Ovary (tissue), 9 donors: ENCODE measurements around the gene LIN28B. TPM values are rescaled to one million over a fixed set of nuclear protein-coding genes. Genes with fewer than 3 reads are reported as not detected.

Experiments used
- DNase-seq, 5 donors: peaks; one replicate each; pipeline ENCODE4 v3.0.0-alpha.2; 2019 to 2020
- H3K27ac ChIP-seq, 2 donors: fragments of 200-600 bp; one replicate each; pipeline versions ENCODE4 v1.5.1 to v1.8.0; 2019 to 2022
- H3K27me3 ChIP-seq: fragments of 200-600 bp; one replicate; pipeline ENCODE4 v1.8.0; 2022
- H3K36me3 ChIP-seq: fragments of 200-600 bp; sonication (generic); one replicate; pipeline ENCODE4 v1.5.1; 2019
- H3K4me1 ChIP-seq: one replicate; pipeline ENCODE4 v1.8.1; 2013; ENCODE audit warnings: mild to moderate bottlenecking, moderate library complexity; ENCODE audit not compliant: insufficient read depth
- H3K4me3 ChIP-seq: fragments of 200-600 bp; sonication (generic); one replicate; pipeline ENCODE4 v1.5.1; 2017
- H3K9me3 ChIP-seq, 2 donors: fragments of 200-600 bp in 1 of 2; sonication (generic) in 1 of 2; one replicate each; pipeline versions ENCODE4 v1.5.1 to v1.8.1; 2013 to 2019; ENCODE audit warnings: mild to moderate bottlenecking in 1 of 2, moderate library complexity in 1 of 2
- CTCF ChIP-seq, 3 donors: fragments of 450-650 bp in 2 of 3; fragments of 200-600 bp in 1 of 3; IDR thresholded peaks; one replicate each; pipeline versions ENCODE4 v1.5.1 to v1.8.0; 2016 to 2022; ENCODE audit warnings: antibody characterized with exemption in 3 of 3, mild to moderate bottlenecking in 1 of 3
- EP300 ChIP-seq: sonication (generic); formaldehyde crosslinking; IDR thresholded peaks from one replicate; pipeline ENCODE4 v1.6.1; 2017; ENCODE audit warnings: antibody characterized with exemption
- POLR2A ChIP-seq: fragments of 450-650 bp; IDR thresholded peaks from one replicate; pipeline ENCODE4 v1.6.1; 2017; ENCODE audit warnings: antibody characterized with exemption, mild to moderate bottlenecking, moderate library complexity
- WGBS, 3 donors: extraction: QIAGEN DNeasy Blood & Tissue Kit in 1 of 3; methylation state at CpG; one replicate each; pipeline versions ENCODE4 v1.1.5 to v1.1.7; 2013 to 2017; 5-methylcytosine and 5-hydroxymethylcytosine counted together
- intact Hi-C, 4 donors: fragments of 100-400 bp; cut with DNase I; formaldehyde crosslinking; loops; one replicate each; pipeline versions ENCODE4 v1.11.0 to v1.15.1; 2022 to 2023
- polyA plus RNA-seq, 2 donors: library from polyadenylated mRNA; stranded (reverse); fragments of 200-250 nt in 1 of 2; fragments of 350-450 nt in 1 of 2; fragmentation: Illumina TruSeq in 1 of 2; extraction: RNeasy Lipid Tissue Mini Kit (QIAGEN cat#74804) in 1 of 2; gene quantifications; one replicate each; pipeline ENCODE4 v1.2.3, GENCODE V29; 2013 to 2014
- total RNA-seq, 7 donors: library from RNA; depleted of rRNA in 2 of 7; stranded (reverse); fragments of >200 nt in 2 of 7; fragmentation: NEBNext Ultra II Directional in 3 of 7; extraction: Animal tissue kit (Norgen Biotek cat#: 25700) in 3 of 7; gene quantifications; one replicate each; pipeline versions ENCODE4 v1.1.0 to v1.2.4, GENCODE V29; 2016 to 2023
- donor health status: DM: no; HTN: no; CAD: no; lungs with moderate emphysema.
- donor health status: DM: no; HTN: no; CAD: no.
- donor health status: Bipolar disorder and iron deficiency.
- donor health status: DM: yes; HTN: yes; CAD: no.
- donor health status: DM: no; HTN: no; CAD: no.
- donor health status: DM: yes; HTN: yes; CAD: no.

LIN28B gene
- total and polyA plus RNA-seq, 9 donors, result 0.15 TPM; not detected in 8

DNA sequence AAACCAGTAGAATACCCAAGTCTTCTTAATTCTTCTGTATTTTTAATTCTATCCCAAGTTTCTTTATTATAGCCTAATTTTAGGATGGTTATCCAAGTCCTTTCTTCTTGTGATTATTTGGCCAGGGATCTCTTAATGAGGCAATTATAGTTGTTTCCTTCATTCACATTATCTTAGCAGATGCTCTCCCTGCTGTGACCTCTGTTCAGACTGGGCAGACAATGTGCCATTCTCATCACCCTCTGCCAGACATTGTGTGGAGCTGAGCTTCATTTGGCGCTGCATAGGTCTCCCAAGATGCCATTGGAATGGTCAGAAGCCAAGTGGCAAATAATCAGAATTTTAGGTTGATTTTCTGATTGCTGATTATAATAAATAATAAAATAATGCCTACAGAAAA lies 79.4 kb downstream of the LIN28B start:
- Histone ChIP-seq H3K9me3 (no peaks in the 10 kb centered on the region), H3K4me1 (no peaks in the 10 kb centered on the region), H3K27me3 (no peaks in the 10 kb centered on the region), H3K27ac (no peak overlapping the region), H3K4me3 (no peak overlapping the region), H3K36me3 (no peaks in the 10 kb centered on the region)
- DNase-seq, result no peak
- intact Hi-C loops, result no loop called here
- 94 to 96% (median 96%) methylated on average over 1 of the region's 1 CpG for WGBS, 3 donors
- TF ChIP-seq POLR2A (no peak), EP300 (no peak), CTCF (IDR thresholded peaks at IDR 0.05) (no peak)

- Histone ChIP-seq H3K9me3 (no peaks in the 10 kb centered on the region), H3K4me3 (no peak overlapping the region), H3K36me3 (no peaks in the 10 kb centered on the region), H3K27me3 (no peaks in the 10 kb centered on the region), H3K27ac (no peak overlapping the region), H3K4me1 (no peaks in the 10 kb centered on the region)
- peak in 2 of 5 donors; percentile 27 to 37 for DNase-seq
- TF ChIP-seq POLR2A, result no peak
- TF ChIP-seq CTCF (IDR thresholded peaks at IDR 0.05), result no peak
- TF ChIP-seq EP300, result no peak
- intact Hi-C loops, result no loop called here
- WGBS, 3 donors, result 48 to 50% (median 50%) methylated on average over 2 of the region's 2 CpGs
Observed at GRCh38 chr6:105038259-105038658, 81.4 kb downstream of the LIN28B start.

- no peaks in the 10 kb centered on the region for H3K4me1 ChIP-seq
- no peaks in the 10 kb centered on the region for H3K9me3 ChIP-seq
- no peaks in the 10 kb centered on the region for H3K27me3 ChIP-seq
- DNase-seq, result no peak
- 69 to 84% (median 74%) methylated on average over 2 of the region's 2 CpGs for WGBS, 3 donors
- intact Hi-C loops, result no loop called here
- H3K27ac ChIP-seq, result no peak overlapping the region
- no peaks in the 10 kb centered on the region for H3K36me3 ChIP-seq
- TF ChIP-seq EP300, result no peak
- no peak for TF ChIP-seq CTCF (IDR thresholded peaks at IDR 0.05)
- no peak for TF ChIP-seq POLR2A
- H3K4me3 ChIP-seq, result no peak overlapping the region
Observed at GRCh38 chr6:105041880-105042279, 85.0 kb downstream of the LIN28B start.

DNA sequence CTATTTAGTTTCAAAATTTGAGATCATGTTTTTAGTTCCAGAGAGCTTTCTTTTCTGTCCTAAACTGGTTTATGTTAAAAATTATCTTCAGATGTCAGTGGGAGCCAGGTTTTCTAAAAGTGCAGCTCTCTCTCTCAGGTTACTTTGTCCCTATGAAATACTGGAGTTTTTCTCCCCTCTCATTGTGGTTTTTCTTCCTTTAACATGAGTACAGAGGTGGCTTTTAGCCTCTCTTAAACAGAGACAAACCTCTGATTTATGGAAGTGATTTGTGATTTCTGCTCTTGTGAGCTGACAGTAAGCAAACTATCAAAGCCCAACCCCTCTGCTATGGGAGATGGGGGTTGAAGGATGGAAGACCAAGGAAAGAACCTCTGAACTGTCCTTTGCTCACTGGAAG lies 85.7 kb downstream of the LIN28B start:
- no peaks in the 10 kb centered on the region for H3K36me3 ChIP-seq
- H3K27ac ChIP-seq, result no peak overlapping the region
- H3K9me3 ChIP-seq, result no peaks in the 10 kb centered on the region
- no peak for TF ChIP-seq POLR2A
- no peak for TF ChIP-seq EP300
- TF ChIP-seq CTCF (IDR thresholded peaks at IDR 0.05), result no peak
- no peaks in the 10 kb centered on the region for H3K27me3 ChIP-seq
- DNase-seq, result no peak
- H3K4me3 ChIP-seq, result no peak overlapping the region
- H3K4me1 ChIP-seq, result no peaks in the 10 kb centered on the region
- intact Hi-C loops, result no loop called here

DNA sequence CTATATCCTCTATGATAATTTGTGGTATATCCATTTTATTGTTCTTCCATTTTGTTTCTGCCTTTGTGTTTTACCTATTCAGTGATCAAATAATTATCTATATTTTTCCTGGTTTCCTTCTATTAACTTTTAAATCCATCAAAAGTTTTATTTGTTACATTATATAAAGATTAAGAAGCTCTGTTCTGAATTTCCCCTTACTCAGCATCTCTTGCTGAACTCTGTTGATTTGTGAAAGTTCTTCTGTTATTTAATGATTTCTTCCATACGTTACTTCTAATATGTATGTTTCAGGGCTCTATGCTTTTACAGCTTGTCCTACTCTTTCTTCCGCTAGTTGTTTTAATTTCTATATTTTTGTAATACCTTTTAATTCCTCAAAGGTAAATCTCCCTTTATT lies 87.1 kb downstream of the LIN28B start:
- H3K4me3 ChIP-seq, result no peak overlapping the region
- 90 to 94% (median 93%) methylated on average over 2 of the region's 2 CpGs for WGBS, 3 donors
- H3K4me1 ChIP-seq, result no peaks in the 10 kb centered on the region
- no peaks in the 10 kb centered on the region for H3K9me3 ChIP-seq
- no peak for DNase-seq
- no peak overlapping the region for H3K27ac ChIP-seq
- no peaks in the 10 kb centered on the region for H3K36me3 ChIP-seq
- H3K27me3 ChIP-seq, result no peaks in the 10 kb centered on the region
- TF ChIP-seq POLR2A, result no peak
- TF ChIP-seq EP300, result no peak
- TF ChIP-seq CTCF (IDR thresholded peaks at IDR 0.05), result no peak
- intact Hi-C loops, result no loop called here
